ENCODE data around the gene FBXO2.

The FBXO2 gene

GRCh38 chr1:11654137-11654938 lies at the start of gene FBXO2, which contains the start of gene FBXO44:
Gene FBXO2 (minus strand): TSS chr1:11654429. CDS start chr1:11654340, 89 bp downstream.
Gene FBXO44 (plus strand): TSS chr1:11654877. CDS start chr1:11655836, 959 bp downstream.
- peak; percentile 67 for DNase-seq (ENCODE audit: low spot score)

- no peak for DNase-seq (ENCODE audit: low spot score)
These were observed 49.3 kb upstream of the FBXO2 start for GRCh38 chr1:11703357-11704193.

- no peak for DNase-seq (ENCODE audit: low spot score)
These were observed 48.0 kb upstream of the FBXO2 start for GRCh38 chr1:11701981-11702803.

- DNase-seq (ENCODE audit: low spot score) = no peak
These were observed 47.3 kb upstream of the FBXO2 start for GRCh38 chr1:11701551-11701961.

GRCh38 chr1:11700601-11701467 lies 46.6 kb upstream of the FBXO2 start:
- DNase-seq (ENCODE audit: low spot score) = no peak

- DNase-seq (ENCODE audit: low spot score) = no peak
These were observed 43.6 kb upstream of the FBXO2 start for GRCh38 chr1:11697893-11698210.

GRCh38 chr1:11697188-11697892 lies 43.1 kb upstream of the FBXO2 start:
- DNase-seq (ENCODE audit: low spot score) = no peak

- DNase-seq (ENCODE audit: low spot score) = no peak
These were observed 41.6 kb upstream of the FBXO2 start for GRCh38 chr1:11695861-11696260.

GRCh38 chr1:11693917-11694316 lies 39.7 kb upstream of the FBXO2 start:
- no peak for DNase-seq (ENCODE audit: low spot score)

GRCh38 chr1:11693024-11693590 lies 38.9 kb upstream of the FBXO2 start:
- DNase-seq (ENCODE audit: low spot score) = peak; percentile 42

GRCh38 chr1:11691928-11692711 lies 37.9 kb upstream of the FBXO2 start:
- DNase-seq (ENCODE audit: low spot score) = no peak

GRCh38 chr1:11691302-11691914 lies 37.2 kb upstream of the FBXO2 start, which contains the start of gene DRAXIN:
Gene DRAXIN (plus strand): TSS chr1:11691710. CDS start chr1:11706259, 14,549 bp downstream.
- no peak for DNase-seq (ENCODE audit: low spot score)

- DNase-seq (ENCODE audit: low spot score) = no peak
These were observed 36.4 kb upstream of the FBXO2 start for GRCh38 chr1:11690397-11691301.

GRCh38 chr1:11688506-11688905 lies 34.3 kb upstream of the FBXO2 start:
- DNase-seq (ENCODE audit: low spot score) = no peak

GRCh38 chr1:11685210-11685752 lies 31.1 kb upstream of the FBXO2 start:
- DNase-seq (ENCODE audit: low spot score) = no peak

- DNase-seq (ENCODE audit: low spot score) = no peak
These were observed 29.8 kb upstream of the FBXO2 start for GRCh38 chr1:11684070-11684469.

GRCh38 chr1:11682799-11683198 lies 28.6 kb upstream of the FBXO2 start:
- no peak for DNase-seq (ENCODE audit: low spot score)

Measured in CD4-positive, alpha-beta T cell treated with Interleukin-6 at 100 ng/mL for 8 hours (primary cell).